Kidney (tissue), 14 donors: ENCODE measurements around the gene ZBTB16. TPM values are rescaled to one million over a fixed set of nuclear protein-coding genes. Genes with fewer than 3 reads are reported as not detected.
A peak's percentile ranks its signal among the peaks of the same experiment; 100 is the strongest.

Source experiments
- DNase-seq, 5 donors: peaks; one replicate each; pipeline ENCODE4 v3.0.0-alpha.2; 2013 to 2020
- FAIRE-seq: peaks from 2 replicates; lab custom pipeline; 2012; peaks lifted over from hg19 to GRCh38; lab: Jason Lieb, UNC
- H3K27ac ChIP-seq, 2 donors: one replicate each; pipeline ENCODE4 v1.7.0; 2013; ENCODE audit warnings: low read depth in 2 of 2, low read length in 2 of 2, inconsistent platforms in 1 of 2
- H3K27me3 ChIP-seq: one replicate; pipeline ENCODE4 v1.7.1; 2013; ENCODE audit warnings: low read length, inconsistent platforms; ENCODE audit not compliant: control insufficient read depth, insufficient read depth
- H3K36me3 ChIP-seq, 3 donors: one replicate each; pipeline versions ENCODE4 v1.7.0 to v1.7.1; 2013; ENCODE audit warnings: low read length in 3 of 3, control low read depth in 1 of 3, inconsistent platforms in 1 of 3; ENCODE audit not compliant: insufficient read depth in 3 of 3, control insufficient read depth in 2 of 3
- H3K4me1 ChIP-seq, 3 donors: one replicate each; pipeline versions ENCODE4 v1.7.0 to v1.7.1; 2013; ENCODE audit warnings: low read length in 3 of 3, inconsistent platforms in 1 of 3, low read depth in 1 of 3; ENCODE audit not compliant: control insufficient read depth in 2 of 3, insufficient read depth in 2 of 3
- H3K4me3 ChIP-seq, 3 donors: one replicate each; pipeline versions ENCODE4 v1.7.0 to v1.8.1; 2013; ENCODE audit warnings: low read length in 3 of 3, control low read depth in 1 of 3, inconsistent platforms in 1 of 3
- H3K9ac ChIP-seq, 3 donors: one replicate each; pipeline versions ENCODE4 v1.7.0 to v1.7.1; 2013; ENCODE audit warnings: low read length in 3 of 3, control low read depth in 1 of 3, inconsistent platforms in 1 of 3
- H3K9me3 ChIP-seq, 3 donors: one replicate each; pipeline versions ENCODE4 v1.7.0 to v1.7.1; 2013; ENCODE audit warnings: low read length in 3 of 3, control low read depth in 1 of 3, inconsistent platforms in 1 of 3; ENCODE audit not compliant: control insufficient read depth in 2 of 3, insufficient read depth in 1 of 3
- CTCF ChIP-seq: IDR thresholded peaks from 3 replicates; pipeline ENCODE4 v1.5.1; 2012; ENCODE audit warnings: mild to moderate bottlenecking, moderate library complexity, borderline replicate concordance; ENCODE audit not compliant: insufficient read depth; ENCODE audit errors: extremely low read depth
- intact Hi-C: fragments of 100-400 bp; cut with DNase I; formaldehyde crosslinking; loops from one replicate; pipeline ENCODE4 v1.11.1; 2022
- polyA plus RNA-seq: library from polyadenylated mRNA; stranded (reverse); fragments of 350-450 nt; fragmentation: Illumina TruSeq; extraction: RNeasy Lipid Tissue Mini Kit (QIAGEN cat#74804); gene quantifications from one replicate; pipeline ENCODE4 v1.2.3, GENCODE V29; 2014; ENCODE audit warnings: low read depth, low replicate concordance; ENCODE audit not compliant: insufficient read depth
- total RNA-seq: library from RNA; stranded (reverse); fragmentation: NEBNext Ultra II Directional; extraction: Animal tissue kit (Norgen Biotek cat#: 25700); gene quantifications from one replicate; pipeline ENCODE4 v1.2.1, GENCODE V29; 2021
- donor health status: control.
- donor health status: control.
- donor health status: control.
- donor health status: control.
- donor health status: control.
- donor health status: DM: yes; HTN: yes; CAD: no.
- donor health status: Normal renal cell carcinoma (clear cell type).

The ZBTB16 gene
- total and polyA plus RNA-seq, 2 donors from 2014 or later: 2.5 to 126 TPM

- no peak for FAIRE-seq
- intact Hi-C loops: no loop called here
These were observed 114.3 kb downstream of the ZBTB16 start for GRCh38 chr11:114173843-114174242.

GRCh38 chr11:114174712-114175495, 115.4 kb downstream of the ZBTB16 start:
- Histone ChIP-seq H3K27me3 (no peaks in the 10 kb centered on the region), H3K4me3 (no peak overlapping the region), H3K4me1 (peaks cover 3 to 95% (median 78%) of the 10 kb centered on the region in 3 donors), H3K36me3 (no peaks in the 10 kb centered on the region), H3K9me3 (no peaks in the 10 kb centered on the region), H3K27ac (peak overlapping the region; percentile 71 to 90), H3K9ac (no peak overlapping the region)
- DNase-seq (no peak), FAIRE-seq (no peak)
- intact Hi-C loops: no loop called here
- TF ChIP-seq CTCF: no peak

More at GRCh38 chr11:114173843-114174242, 114.3 kb downstream of the ZBTB16 start:
- Histone ChIP-seq H3K36me3 (no peaks in the 10 kb centered on the region), H3K27me3 (no peaks in the 10 kb centered on the region), H3K4me1 (peaks cover 3 to 99% (median 84%) of the 10 kb centered on the region in 3 donors), H3K27ac (peak overlapping the region; percentile 2 to 89), H3K4me3 (no peak overlapping the region), H3K9ac (no peak overlapping the region), H3K9me3 (no peaks in the 10 kb centered on the region)
- no peak for DNase-seq
- no peak for TF ChIP-seq CTCF

- DNase-seq: no peak
- H3K9ac ChIP-seq: peak overlapping the region in 1 of 3 donors; percentile 14
- no peaks in the 10 kb centered on the region for H3K27me3 ChIP-seq
- no peak overlapping the region for H3K4me3 ChIP-seq
- H3K4me1 ChIP-seq: peaks cover 3 to 95% (median 79%) of the 10 kb centered on the region in 3 donors
- H3K36me3 ChIP-seq: no peaks in the 10 kb centered on the region
- no peak for FAIRE-seq
- intact Hi-C loops: no loop called here
- no peak for TF ChIP-seq CTCF
- H3K27ac ChIP-seq: peak overlapping the region; percentile 71 to 90
- no peaks in the 10 kb centered on the region for H3K9me3 ChIP-seq
These were observed 116.2 kb downstream of the ZBTB16 start for GRCh38 chr11:114175706-114176105.
